HG03045 (cell line): ENCODE measurements around the gene LHFPL2.
A peak's percentile ranks its signal among the peaks of the same experiment; 100 is the strongest.
"Not testable (repeated sequence)": the region's sequence is repeated elsewhere in the genome, so short reads cannot be mapped to it uniquely, and the experiment has no call there.

Source experiments
- ATAC-seq: cut with Tn5 transposase; IDR thresholded peaks from one replicate; pipeline ENCODE4 v1.9.1; 2021; ENCODE audit warnings: mild to moderate bottlenecking, moderate library complexity; ENCODE audit not compliant: unreplicated experiment

The LHFPL2 gene

DNA sequence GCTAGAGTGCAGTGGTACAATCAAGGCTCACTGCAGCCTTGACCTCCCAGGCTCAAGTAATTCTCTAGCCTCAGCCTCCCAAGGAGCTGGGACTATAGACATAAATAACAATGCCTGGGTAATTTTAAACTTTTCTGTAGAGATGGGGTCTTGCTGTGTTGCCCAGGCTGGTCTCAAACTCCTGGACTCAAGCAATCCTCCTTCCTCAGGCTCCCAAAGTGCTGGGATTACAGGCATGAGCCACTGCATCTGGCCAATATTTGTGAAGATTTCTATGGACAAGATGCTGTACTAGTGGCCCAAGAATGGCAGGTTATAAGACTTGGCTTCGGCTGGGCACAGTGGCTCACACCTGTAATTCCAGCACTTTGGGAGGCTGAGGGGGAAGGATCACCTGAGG is 18.4 kb upstream of the LHFPL2 start:
- not testable (repeated sequence) for ATAC-seq

DNA sequence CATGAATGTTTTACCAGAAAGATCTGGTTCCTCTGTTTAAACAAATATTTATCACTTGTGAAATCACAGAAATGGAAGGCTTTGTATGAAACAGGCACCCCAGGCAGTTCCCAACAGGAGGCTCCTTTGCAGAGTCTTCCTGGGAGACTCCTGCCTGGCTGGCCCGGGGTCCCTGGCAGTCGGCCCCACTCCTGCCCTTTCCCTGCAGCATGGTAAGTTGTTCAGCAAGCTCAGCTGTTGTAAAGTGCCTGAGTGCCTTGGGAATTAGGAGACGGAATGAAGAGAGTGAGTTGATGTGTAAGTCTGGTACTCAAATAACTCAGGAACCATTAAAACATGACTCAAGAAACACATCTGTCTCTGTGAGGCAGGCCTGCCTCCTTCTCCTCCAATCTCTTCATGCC is 17.5 kb upstream of the LHFPL2 start:
- ATAC-seq: no peak

DNA sequence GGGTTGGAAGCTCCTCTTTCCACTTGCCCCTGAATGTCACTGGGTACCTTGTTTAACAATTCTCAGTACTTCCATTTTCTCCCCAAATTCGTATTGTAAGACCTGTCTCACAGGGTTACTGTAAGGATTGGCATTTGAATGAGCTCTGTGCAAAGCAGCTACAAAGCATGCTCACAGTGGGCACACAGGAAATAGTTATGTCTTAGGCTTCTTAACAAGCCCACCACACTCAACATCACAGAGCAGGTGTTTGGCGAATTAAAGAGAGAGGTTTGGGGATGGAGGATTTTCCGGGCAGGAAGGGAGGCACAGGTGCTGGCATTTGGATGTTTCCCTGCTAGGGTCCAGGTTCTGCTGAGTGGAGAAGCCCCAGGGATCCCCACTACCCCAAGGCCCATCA is 17.0 kb upstream of the LHFPL2 start:
- no peak for ATAC-seq

DNA sequence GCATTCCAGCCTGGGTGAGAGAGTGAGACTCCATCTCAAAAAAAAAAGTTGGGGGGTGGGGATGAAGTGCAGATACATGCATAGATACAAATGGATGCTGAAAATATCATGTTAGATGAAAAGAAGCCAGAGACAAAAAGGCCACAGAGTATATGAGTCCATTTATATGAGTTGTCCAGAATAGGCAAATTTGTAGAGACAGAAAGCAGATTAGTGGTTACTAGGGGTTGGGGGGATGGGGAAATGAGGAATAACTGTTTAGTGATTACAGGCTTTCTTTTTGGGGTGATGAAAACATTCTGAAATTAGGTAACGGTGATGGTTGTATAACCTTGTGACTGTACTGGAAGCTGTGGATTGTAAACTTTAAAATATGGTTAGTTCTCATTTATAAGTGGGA is 13.8 kb upstream of the LHFPL2 start:
- no peak for ATAC-seq

DNA sequence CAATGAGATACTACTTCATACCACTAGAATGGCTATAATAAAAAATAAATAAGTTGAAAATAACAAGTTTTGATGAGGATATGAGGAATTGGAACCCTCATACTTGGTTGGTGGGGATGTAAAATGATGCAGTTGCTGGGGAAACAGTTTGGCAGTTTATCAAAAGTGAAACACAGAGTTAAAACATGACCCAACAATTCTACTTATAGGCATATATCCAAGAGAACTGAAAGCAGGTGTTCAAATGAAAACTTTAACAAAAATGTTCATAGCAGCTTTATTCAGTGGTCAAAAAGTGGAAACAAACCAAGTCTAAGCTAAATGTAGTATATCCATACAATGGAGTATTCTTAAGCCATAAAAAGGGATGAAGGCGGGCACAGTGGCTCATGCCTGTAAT is 13.1 kb upstream of the LHFPL2 start:
- peak; percentile 63 for ATAC-seq

DNA sequence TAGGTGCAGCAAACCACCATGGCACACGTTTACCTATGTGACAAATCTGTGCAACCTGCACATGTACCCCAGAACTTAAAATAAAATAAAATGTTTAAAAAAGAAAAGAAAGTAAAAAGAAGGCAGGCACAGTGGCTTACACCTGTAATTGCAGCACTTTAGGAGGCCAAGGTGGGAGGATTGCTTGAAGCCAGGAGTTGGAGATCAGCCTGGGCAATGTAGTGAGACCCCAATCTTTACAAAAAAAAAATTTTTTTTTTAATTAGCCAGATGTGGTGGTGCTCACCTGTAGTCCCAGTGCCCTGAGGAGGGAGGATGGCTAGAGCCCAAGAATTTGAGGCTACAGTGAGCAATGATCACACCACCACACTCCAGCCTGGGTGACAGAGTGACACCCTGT is 12.5 kb upstream of the LHFPL2 start:
- no peak for ATAC-seq

DNA sequence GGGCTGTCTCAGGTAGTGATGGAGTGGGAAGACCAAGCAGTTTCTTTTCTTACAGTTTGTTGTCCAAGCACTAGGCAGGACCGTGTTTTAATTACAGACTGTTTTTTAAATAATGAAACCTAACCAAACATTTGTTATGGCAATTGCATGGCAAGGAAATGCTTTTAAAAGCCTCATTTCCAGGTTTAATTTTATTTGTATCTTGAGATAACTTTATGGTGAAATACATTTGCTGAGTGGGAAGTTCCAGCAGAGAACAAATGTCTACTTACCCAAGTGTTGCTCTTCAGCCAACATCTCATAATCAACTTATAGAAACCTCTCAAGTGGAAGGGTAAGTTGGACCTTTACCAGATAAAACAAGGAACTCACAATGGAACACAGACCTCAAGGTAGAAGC is 11.8 kb upstream of the LHFPL2 start:
- ATAC-seq: no peak

DNA sequence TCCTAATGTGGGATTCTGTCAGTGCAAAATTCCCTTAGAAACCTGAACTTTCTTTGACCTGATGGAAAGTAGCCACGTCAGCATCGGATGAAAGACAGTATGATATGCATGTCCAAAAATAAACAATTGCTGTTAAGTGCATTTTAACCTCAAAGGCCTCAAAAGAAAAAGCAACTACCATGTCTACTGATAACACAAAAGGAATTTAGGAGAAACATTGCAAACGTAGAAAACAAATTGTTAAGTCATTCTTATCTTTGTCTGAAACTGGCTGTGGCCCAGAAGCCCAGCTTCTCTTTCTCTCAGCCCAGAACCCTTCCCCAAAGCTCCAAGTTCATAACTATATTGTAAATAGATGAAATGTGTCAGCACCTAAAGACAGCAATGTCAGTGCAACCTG is 11.1 kb upstream of the LHFPL2 start:
- no peak for ATAC-seq

DNA sequence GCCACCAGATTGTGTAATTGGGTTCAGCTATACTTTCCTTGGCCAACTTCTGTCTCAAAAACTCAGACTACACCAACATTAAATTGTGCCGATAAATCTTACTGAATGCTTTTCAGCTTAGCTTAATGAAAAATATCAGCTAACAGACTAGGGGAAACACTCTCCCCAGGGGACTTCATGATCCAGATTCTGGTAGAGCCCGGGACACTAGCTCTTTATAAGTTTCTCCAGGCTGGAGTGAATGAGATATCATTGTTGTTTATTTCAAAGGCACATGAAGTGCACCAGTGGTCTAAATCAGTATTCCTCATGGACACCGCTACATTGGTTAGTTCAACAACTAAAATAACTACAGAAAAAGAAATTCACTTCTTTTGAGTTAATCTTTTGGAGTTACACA is 10.5 kb upstream of the LHFPL2 start:
- no peak for ATAC-seq

DNA sequence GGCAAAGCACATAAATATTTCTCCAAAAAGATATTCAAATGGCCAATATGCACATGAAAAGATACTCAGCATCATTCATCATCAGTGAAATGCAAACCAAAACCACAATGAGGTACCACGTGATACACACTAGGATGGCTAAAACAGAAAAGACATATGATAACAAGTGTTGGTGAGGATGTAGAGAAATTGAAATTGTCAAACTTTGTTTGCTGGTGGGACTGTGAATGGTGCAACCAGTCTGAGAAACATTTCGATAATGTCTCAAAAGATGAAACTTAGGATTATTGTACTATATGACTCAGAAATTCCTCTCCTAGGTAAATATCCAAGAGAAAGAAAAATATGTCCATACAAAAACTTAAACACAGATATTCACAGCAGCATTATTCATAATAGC is 8.6 kb upstream of the LHFPL2 start:
- ATAC-seq: no peak

DNA sequence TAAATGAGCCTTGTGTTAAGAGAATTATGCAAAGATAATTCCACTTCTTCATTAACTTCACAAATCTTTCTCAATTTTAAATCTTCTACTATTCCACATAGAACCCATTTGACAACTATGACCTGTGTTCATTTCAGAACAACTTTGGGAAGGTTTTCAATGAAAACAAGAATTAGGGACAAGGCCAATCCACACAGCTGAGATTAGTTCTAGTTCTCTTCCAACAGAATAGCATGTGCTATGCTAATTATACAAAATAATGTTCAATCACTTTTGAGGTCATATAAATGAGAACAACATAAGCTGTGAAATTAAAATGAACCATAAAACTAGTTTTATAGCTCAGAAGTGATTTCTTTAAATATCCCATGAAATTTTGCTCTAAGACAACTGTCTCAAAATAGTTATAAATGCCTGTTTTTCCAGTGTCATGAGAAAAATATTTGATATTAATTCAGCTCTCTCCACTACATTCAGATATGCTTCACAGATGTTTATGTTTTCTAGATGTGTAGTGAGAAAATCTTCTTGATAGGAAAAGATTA is 7.2 kb upstream of the LHFPL2 start:
- ATAC-seq: no peak

DNA sequence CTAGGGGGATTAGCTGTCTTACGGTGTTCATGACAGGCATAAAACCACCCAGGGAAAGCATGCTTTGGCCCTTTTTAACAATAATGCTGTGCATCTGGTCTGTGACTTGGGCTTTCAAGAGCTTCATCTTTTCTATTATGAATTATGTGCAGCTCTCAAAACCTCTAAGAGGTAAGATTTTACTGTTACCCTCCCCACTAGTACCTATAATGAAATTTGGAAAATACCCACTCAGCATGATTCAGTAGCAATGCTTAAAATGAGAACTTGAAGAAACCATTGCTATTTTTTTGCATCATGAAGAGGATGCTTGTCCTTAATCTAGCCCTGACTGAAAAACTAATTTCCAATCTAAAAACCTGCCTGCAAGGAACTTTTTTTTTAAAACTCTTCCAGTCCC is 5.8 kb upstream of the LHFPL2 start:
- ATAC-seq: no peak

DNA sequence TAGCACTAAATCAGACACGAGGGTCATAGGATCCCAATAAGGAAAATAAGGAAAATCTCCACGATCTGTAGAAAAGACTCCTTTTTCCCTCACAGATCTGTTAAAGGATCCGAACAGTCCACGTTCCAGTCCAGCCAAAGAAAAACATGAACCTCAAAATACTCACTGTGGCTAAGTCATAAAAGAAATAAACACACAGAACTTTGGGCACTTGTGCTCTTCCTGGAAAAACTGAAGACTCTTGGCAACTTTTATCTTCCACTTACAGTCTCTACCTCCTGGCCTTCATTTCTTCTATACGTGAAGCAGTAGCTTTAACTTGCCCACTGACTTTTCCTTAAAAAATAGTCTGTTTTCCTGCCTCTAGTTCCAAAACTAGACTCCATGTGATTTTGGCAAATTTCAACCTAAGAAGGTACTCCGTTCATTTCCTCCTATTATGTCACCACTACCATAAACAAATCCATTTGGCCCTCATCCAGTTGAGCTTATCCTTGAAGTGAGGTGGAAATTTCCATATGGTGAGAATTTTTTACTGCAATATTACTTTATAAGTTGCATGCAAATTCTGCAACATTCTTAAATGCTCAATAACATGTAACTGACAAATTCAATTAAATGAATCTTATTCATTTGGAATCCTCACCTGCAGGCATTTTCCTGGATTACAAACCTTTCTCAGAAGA is 5.3 kb upstream of the LHFPL2 start:
- ATAC-seq: no peak

DNA sequence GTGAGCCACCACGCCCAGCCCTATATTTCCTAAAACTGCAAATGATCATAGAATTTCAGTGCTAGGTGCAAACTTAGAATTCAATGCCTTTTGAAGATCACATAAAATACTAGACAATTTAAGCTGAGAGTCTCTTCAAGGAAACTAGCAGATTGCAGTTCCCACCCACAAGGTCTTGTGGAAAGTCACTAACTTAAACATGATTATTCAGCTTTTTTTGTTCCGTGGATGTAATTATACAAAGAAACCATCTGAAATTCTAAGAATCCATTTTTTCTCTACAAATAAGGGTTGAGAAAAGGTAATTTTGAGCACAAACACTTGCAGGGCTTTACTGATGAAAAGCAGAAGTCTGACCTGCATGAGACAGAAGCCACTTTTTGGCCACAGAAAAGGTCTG is 4.5 kb upstream of the LHFPL2 start:
- no peak for ATAC-seq

DNA sequence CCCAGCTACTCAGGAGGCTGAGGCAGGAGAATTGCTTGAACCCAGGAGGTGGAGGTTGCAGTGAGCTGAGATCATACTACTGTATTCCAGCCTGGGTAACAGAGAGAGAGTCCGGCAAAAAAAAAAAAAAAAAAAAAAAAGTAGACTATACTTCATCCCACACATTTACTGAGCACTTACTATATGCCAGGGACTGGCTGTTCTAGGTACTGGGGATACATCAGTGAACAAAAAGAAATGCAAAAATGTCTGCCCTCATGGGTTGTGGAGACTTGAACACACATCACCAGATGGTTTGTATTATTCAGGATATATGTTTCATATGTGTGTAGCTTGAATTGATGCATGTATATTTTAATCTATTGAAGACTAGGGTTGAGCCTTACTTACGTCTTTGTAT is 2.9 kb upstream of the LHFPL2 start:
- no peak for ATAC-seq

DNA sequence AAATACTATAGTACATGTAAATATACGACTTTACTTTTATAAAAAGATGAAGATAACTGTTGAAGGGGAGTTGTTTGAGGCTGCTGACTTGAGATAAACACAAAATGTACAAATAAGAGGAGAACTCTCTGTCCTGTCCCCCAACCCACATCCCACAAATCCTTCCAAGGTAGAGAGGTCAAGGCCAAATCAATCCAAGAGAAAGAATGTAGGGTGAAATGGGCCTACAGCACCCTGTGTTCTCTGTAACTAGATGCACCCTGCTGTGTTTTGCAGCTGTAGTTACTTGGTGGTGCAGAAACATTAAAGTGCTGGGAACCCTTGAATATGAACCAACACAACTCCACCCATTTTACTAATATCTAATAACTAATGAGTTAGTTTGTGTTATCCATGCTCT is 2.0 kb upstream of the LHFPL2 start:
- no peak for ATAC-seq

DNA sequence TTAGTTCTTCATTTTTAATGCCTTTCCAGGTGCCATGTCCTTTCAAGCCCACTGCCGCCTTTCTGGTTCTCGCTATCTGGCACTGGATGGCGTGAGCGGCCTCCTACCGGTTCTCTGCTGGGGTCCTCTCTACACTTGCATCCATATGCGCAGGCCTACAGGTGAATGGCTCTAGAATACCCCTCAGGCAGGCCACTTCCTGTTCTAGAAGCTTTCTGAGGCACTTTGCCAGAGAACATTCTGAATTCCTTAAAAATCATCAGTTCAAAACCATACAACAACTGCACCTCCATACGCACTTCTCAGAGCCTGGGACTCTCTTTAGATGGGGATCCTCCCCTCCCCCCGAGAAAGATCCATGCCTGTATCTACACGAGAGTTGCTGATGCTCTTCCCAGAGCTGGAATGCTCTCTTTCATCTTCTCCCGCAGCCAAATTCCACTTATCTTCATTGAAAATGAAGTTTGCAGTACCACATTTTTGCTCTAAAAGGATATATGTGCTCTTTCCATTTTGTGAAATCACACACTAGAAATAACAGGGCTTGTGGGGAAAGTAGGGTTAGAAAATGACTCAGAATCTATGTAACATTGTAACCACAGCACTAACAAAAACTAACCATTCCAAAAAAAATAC is 1.4 kb upstream of the LHFPL2 start:
- no peak for ATAC-seq

DNA sequence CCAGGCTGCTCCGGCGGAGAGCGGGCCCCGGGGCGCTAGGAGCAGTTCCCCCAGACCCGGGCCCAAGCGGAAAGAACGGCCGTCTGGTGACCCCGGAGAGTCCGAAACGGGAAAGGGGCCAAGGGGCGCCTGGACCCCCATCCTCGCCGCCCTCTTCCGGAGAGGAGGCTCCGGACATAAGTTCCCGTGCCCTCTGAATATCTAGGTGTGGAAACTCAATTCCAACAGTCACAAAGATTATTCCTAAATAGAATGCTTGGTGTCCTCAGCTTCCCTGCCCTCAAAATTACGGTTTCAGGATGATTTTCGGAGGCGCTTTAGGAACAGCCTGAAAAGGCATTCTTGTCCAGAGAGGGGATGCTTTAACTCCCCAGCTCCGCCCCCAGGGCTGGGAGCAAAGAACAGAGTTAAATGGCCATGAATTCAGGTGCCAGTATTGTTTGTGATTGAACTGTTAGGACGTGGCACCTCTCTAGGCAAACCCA is 681 bp upstream of the LHFPL2 start:
- no peak for ATAC-seq

DNA sequence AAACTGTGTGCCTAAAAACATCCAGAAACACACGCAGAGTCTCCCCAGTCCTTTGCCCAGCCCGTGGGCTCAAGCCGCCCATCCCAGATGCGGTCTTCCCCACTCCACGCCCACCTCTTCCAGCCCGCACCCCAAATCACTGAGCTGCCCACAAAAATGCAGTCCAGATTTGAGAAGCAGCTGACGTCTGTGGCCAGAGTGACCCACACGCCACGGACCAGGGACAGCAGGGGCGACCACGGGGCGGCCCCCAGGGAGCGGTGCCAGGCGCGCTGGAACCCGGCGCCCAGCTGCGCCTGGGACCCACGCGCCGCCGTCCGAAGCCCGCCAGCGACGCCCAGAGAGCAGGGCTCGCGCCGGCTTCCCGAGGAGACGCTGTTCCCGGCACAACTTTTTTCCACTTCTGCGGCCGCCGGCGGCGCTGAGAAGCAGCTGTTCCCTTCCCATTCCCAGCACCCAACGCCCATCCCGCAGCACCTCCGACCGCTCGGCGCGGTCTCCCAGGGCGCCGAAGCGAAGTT is 674 bp downstream of the LHFPL2 start:
- ATAC-seq: peak; percentile 34

DNA sequence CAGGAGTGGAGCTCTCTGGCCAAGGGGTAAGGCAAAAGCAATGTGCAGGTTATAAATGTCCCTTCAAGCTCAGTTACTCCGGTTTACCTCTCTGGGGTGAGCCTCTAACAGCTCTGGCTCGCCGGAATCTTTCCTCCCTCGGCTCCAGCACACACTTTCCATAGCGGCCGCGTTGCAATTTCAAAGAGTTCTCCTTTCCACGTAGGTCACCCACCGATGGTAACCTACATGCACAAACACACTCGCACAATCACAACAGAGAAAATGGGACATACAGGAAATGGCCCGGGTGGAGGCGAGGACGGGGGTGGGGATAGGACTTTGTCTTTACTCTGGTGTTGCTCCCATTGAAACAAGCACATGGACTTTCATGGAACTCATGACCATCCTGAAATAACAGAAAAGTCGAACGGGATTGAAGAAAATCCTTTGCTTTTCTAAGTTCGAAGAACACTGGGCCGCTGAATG is 1.2 kb downstream of the LHFPL2 start:
- no peak for ATAC-seq

DNA sequence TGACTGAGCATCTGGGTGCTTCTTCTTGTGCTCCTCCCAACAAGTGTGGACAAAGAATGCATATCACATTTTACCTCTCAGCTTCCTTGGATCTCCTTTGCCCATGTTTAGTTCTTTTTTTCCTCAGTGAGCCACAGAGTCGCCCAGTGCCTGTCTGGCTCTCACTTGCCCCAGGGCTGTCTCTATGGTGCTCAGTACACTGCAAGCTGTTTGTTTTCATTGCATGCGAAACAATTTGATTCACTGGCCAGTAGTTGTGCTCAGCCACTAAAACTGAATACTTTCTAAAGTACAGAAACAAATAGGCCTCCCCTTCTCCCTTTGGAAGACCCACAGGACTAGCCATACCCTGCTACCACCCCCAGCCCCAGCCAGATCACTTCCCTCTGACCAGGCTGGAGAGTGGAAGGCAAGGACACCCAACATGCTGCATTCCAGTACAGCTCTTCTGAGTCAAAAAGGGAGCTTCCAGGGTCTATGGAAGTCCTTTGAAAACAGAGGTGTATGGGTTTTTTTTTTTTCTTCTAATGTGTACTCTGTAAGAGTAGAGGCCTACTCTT is 3.8 kb downstream of the LHFPL2 start:
- ATAC-seq: no peak

DNA sequence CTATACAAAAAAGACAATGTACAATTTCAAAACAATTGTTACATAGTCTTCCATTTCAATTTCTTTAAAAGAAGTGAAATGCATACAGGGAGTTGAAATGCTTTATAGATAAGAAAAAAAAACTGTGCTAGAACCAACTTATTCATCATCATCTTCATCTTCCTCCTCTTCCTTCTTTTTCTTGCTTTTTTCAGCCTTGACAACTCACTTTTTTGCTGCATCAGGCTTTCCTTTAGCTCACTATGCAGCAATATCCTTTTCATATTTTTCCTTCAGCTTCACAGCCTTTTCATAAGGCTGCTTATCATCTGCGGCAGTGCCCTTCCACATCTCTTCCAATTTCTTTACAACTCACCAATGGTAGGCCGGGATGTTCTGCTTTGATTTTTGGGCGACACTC is 4.4 kb downstream of the LHFPL2 start:
- no peak for ATAC-seq
